ENCODE results near the gene BBX.

- TF ChIP-seq, protein P1, sequence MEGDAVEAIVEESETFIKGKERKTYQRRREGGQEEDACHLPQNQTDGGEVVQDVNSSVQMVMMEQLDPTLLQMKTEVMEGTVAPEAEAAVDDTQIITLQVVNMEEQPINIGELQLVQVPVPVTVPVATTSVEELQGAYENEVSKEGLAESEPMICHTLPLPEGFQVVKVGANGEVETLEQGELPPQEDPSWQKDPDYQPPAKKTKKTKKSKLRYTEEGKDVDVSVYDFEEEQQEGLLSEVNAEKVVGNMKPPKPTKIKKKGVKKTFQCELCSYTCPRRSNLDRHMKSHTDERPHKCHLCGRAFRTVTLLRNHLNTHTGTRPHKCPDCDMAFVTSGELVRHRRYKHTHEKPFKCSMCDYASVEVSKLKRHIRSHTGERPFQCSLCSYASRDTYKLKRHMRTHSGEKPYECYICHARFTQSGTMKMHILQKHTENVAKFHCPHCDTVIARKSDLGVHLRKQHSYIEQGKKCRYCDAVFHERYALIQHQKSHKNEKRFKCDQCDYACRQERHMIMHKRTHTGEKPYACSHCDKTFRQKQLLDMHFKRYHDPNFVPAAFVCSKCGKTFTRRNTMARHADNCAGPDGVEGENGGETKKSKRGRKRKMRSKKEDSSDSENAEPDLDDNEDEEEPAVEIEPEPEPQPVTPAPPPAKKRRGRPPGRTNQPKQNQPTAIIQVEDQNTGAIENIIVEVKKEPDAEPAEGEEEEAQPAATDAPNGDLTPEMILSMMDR (IDR thresholded peaks at IDR 0.05): no peak
- TF ChIP-seq POLR2AphosphoS5 (IDR thresholded peaks at IDR 0.05): no peak
These were observed 142.6 kb downstream of the BBX start for GRCh38 chr3:107665351-107665750.

Data from gastroesophageal sphincter (tissue), 3 donors.